NCI-H2227 treated with DMSO at 0.1 percent for 48 hours (cell line): ENCODE data around the gene TKTL1.

Experiments used
- DNase-seq: peaks from one replicate; lab custom pipeline; 2025; lab: John Stamatoyannopoulos, UW

TKTL1 gene

GRCh38 chrX:154362085-154362742 lies 66.6 kb downstream of the TKTL1 start:
- DNase-seq = no peak

- no peak for DNase-seq
These were observed 68.3 kb downstream of the TKTL1 start for GRCh38 chrX:154363706-154364439.

- DNase-seq = no peak
These were observed 69.5 kb downstream of the TKTL1 start for GRCh38 chrX:154365052-154365600.

GRCh38 chrX:154365997-154366665 lies 70.5 kb downstream of the TKTL1 start:
- no peak for DNase-seq

- no peak for DNase-seq
These were observed 71.1 kb downstream of the TKTL1 start for GRCh38 chrX:154366666-154367055.

GRCh38 chrX:154367474-154368308 lies 72.1 kb downstream of the TKTL1 start:
- no peak for DNase-seq

GRCh38 chrX:154368630-154369448 lies 73.2 kb downstream of the TKTL1 start:
- DNase-seq = peak; percentile 30

GRCh38 chrX:154369449-154370299 lies 74.1 kb downstream of the TKTL1 start:
- DNase-seq = peak; percentile 72

- DNase-seq = no peak
These were observed 74.9 kb downstream of the TKTL1 start for GRCh38 chrX:154370300-154371016.

- DNase-seq = peak; percentile 89
These were observed 75.6 kb downstream of the TKTL1 start for GRCh38 chrX:154371017-154371788.

- no peak for DNase-seq
These were observed 76.2 kb downstream of the TKTL1 start for GRCh38 chrX:154371789-154372300.

GRCh38 chrX:154372612-154373022 lies 77.0 kb downstream of the TKTL1 start:
- DNase-seq = no peak

- peak; percentile 45 for DNase-seq
These were observed 78.0 kb downstream of the TKTL1 start for GRCh38 chrX:154373340-154374306.

GRCh38 chrX:154374313-154375155 lies 78.9 kb downstream of the TKTL1 start, which contains the start of gene FLNA:
Gene FLNA, minus strand, starts transcription at chrX:154374634. Its CDS starts 3,389 bp downstream, at chrX:154371245.
- DNase-seq = no peak

- DNase-seq = peak; percentile 4
These were observed 79.5 kb downstream of the TKTL1 start for GRCh38 chrX:154375156-154375504.

GRCh38 chrX:154376774-154377173 lies 81.2 kb downstream of the TKTL1 start:
- DNase-seq = no peak
